MM.1S (cell line): ENCODE data around the gene TFAP2A.

Experiments
- EZH2phosphoT487 ChIP-seq: fragments of 300-600 bp; sonication (generic); IDR thresholded peaks from 2 replicates; pipeline ENCODE4 v1.6.1; 2018; ENCODE audit warnings: antibody characterized with exemption, low read length
- TF ChIP-seq, protein P1 (sequence below): fragments of 300-600 bp; sonication (generic); IDR thresholded peaks from 2 replicates; pipeline ENCODE4 v1.5.1; 2016; ENCODE audit warnings: antibody characterized with exemption, low read length, mixed read lengths

DNA sequence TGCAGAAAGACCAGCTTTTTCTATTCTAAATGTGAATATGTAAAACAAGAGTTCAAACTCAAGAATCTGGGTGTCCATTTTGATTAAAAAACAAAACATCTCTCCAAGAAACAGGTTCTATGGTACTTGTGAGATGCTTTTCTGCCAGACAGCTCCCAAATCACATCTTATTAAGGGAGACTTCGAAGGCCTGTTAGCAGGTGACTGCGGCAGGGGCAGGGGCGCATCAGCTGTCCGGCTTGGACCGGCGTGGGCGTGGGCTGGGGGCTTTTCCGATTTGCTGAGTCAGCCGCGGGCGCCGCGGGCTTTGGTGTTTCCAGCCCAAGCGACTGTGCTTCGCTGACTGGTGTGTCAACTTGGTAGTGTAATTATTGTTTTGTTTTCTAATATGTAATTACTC, 32.6 kb downstream of the TFAP2A start:
- TF ChIP-seq, protein P1, sequence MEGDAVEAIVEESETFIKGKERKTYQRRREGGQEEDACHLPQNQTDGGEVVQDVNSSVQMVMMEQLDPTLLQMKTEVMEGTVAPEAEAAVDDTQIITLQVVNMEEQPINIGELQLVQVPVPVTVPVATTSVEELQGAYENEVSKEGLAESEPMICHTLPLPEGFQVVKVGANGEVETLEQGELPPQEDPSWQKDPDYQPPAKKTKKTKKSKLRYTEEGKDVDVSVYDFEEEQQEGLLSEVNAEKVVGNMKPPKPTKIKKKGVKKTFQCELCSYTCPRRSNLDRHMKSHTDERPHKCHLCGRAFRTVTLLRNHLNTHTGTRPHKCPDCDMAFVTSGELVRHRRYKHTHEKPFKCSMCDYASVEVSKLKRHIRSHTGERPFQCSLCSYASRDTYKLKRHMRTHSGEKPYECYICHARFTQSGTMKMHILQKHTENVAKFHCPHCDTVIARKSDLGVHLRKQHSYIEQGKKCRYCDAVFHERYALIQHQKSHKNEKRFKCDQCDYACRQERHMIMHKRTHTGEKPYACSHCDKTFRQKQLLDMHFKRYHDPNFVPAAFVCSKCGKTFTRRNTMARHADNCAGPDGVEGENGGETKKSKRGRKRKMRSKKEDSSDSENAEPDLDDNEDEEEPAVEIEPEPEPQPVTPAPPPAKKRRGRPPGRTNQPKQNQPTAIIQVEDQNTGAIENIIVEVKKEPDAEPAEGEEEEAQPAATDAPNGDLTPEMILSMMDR = no peak
- no peak for TF ChIP-seq EZH2phosphoT487
